GM23338 (cell line): ENCODE measurements around the gene BACH1. TPM values are rescaled to one million over a fixed set of nuclear protein-coding genes. Genes with fewer than 3 reads are reported as not detected.

ENCODE experiments used
- ATAC-seq: fragments of 200-7000 bp; cut with Tn5 transposase; 3 replicates; pipeline ENCODE4 v1.9.1; 2020
- DNase-seq: peaks from one replicate; pipeline ENCODE4 v3.0.0-alpha.2; 2015; ENCODE audit warnings: low spot score
- H2AFZ ChIP-seq: fragments of 200-600 bp; sonication (generic); 2 replicates; pipeline ENCODE4 v1.8.0; 2016; ENCODE audit warnings: antibody characterized with exemption, mild to moderate bottlenecking, moderate library complexity
- H3F3A ChIP-seq: fragments of 200-600 bp; sonication (generic); replicated peaks from 2 replicates; pipeline ENCODE4 v1.8.0; 2017; ENCODE audit warnings: antibody characterized with exemption, mixed run types, low read depth
- H3K27ac ChIP-seq: fragments of 200-600 bp; sonication (generic); 2 replicates; pipeline ENCODE4 v1.6.1; 2016; ENCODE audit warnings: low read depth
- H3K27me3 ChIP-seq: fragments of 200-600 bp; sonication (generic); 2 replicates; pipeline ENCODE4 v1.8.0; 2016; ENCODE audit warnings: mild to moderate bottlenecking, mixed run types, moderate library complexity; ENCODE audit not compliant: insufficient read depth
- H3K36me3 ChIP-seq: fragments of 200-600 bp; sonication (generic); 2 replicates; pipeline ENCODE4 v1.8.0; 2016; ENCODE audit warnings: mild to moderate bottlenecking; ENCODE audit not compliant: insufficient read depth
- H3K4me1 ChIP-seq: fragments of 200-600 bp; sonication (generic); 2 replicates; pipeline ENCODE4 v1.8.0; 2016; ENCODE audit warnings: mild to moderate bottlenecking, moderate library complexity; ENCODE audit not compliant: insufficient read depth
- H3K4me2 ChIP-seq: fragments of 200-600 bp; sonication (generic); 2 replicates; pipeline ENCODE4 v1.7.1; 2017; ENCODE audit warnings: mixed run types
- H3K4me3 ChIP-seq: fragments of 200-600 bp; sonication (generic); 2 replicates; pipeline ENCODE4 v1.6.1; 2016; ENCODE audit warnings: mixed run types
- H3K79me2 ChIP-seq: fragments of 200-600 bp; sonication (generic); replicated peaks from 2 replicates; pipeline ENCODE4 v1.8.0; 2017; ENCODE audit warnings: mild to moderate bottlenecking; ENCODE audit not compliant: insufficient read depth
- H3K9me2 ChIP-seq: fragments of 200-600 bp; sonication (generic); 2 replicates; pipeline ENCODE4 v1.8.0; 2017; ENCODE audit not compliant: insufficient read depth
- H4K20me1 ChIP-seq: fragments of 200-600 bp; sonication (generic); replicated peaks from 2 replicates; pipeline ENCODE4 v1.8.0; 2017; ENCODE audit warnings: mild to moderate bottlenecking; ENCODE audit not compliant: insufficient read depth
- H3K27ac Mint-ChIP-seq: 2 replicates; pipeline ENCODE4 v1.8.0; 2020; ENCODE audit warnings: inconsistent platforms, mild to moderate bottlenecking, moderate library complexity, mixed read lengths
- H3K27me3 Mint-ChIP-seq: 3 replicates; pipeline ENCODE4 v1.8.0; 2022; ENCODE audit warnings: low read depth, mild to moderate bottlenecking, moderate library complexity, mixed read lengths, inconsistent platforms; ENCODE audit not compliant: insufficient read depth, poor library complexity
- H3K36me3 Mint-ChIP-seq: 3 replicates; pipeline ENCODE4 v1.8.0; 2021; ENCODE audit warnings: low read depth, mild to moderate bottlenecking, inconsistent platforms, moderate library complexity, mixed read lengths
- H3K4me1 Mint-ChIP-seq: 3 replicates; pipeline ENCODE4 v1.8.0; 2020; ENCODE audit warnings: mild to moderate bottlenecking, inconsistent platforms, mixed read lengths
- H3K4me3 Mint-ChIP-seq: 3 replicates; pipeline ENCODE4 v1.8.0; 2021; ENCODE audit warnings: moderate library complexity, mild to moderate bottlenecking, inconsistent platforms, mixed read lengths
- H3K9me3 Mint-ChIP-seq: 3 replicates; pipeline ENCODE4 v1.8.0; 2020; ENCODE audit warnings: moderate library complexity, mild to moderate bottlenecking, inconsistent platforms, mixed read lengths
- CREB1 ChIP-seq: fragments of 250-450 bp; sonication (Bioruptor Pico); IDR thresholded peaks from 2 replicates; pipeline ENCODE4 v1.5.0; 2020; ENCODE audit warnings: low read depth, mild to moderate bottlenecking, moderate library complexity
- EZH2 ChIP-seq: fragments of 200-600 bp; sonication (generic); IDR thresholded peaks from one replicate; pipeline ENCODE4 v1.8.0; 2017; ENCODE audit warnings: antibody characterized with exemption, mild to moderate bottlenecking, low read depth; ENCODE audit not compliant: unreplicated experiment
- EZH2phosphoT487 ChIP-seq: fragments of 200-600 bp; sonication (generic); IDR thresholded peaks from one replicate; pipeline ENCODE4 v1.8.1; 2018; ENCODE audit warnings: antibody characterized with exemption; ENCODE audit not compliant: unreplicated experiment
- JUNB ChIP-seq: IDR thresholded peaks from one replicate; pipeline ENCODE4 v1.6.1; 2016; ENCODE audit warnings: antibody characterized with exemption; ENCODE audit not compliant: unreplicated experiment
- NANOG ChIP-seq: IDR thresholded peaks from 2 replicates; pipeline ENCODE4 v1.6.1; 2016; ENCODE audit warnings: antibody characterized with exemption, borderline replicate concordance
- POLR2AphosphoS5 ChIP-seq: IDR thresholded peaks from 2 replicates; pipeline ENCODE4 v1.6.1; 2016; ENCODE audit warnings: antibody characterized with exemption, low read depth
- STAT1 ChIP-seq: IDR thresholded peaks from one replicate; pipeline ENCODE4 v1.6.1; 2016; ENCODE audit warnings: antibody characterized with exemption; ENCODE audit not compliant: unreplicated experiment
- ZNF114 ChIP-seq: fragments of 250-450 bp; sonication (Bioruptor Pico); IDR thresholded peaks from 2 replicates; pipeline ENCODE4 v1.5.0; 2020; ENCODE audit warnings: mild to moderate bottlenecking, moderate library complexity
- ZNF331 ChIP-seq: fragments of 250-450 bp; sonication (Bioruptor Pico); IDR thresholded peaks from 2 replicates; pipeline ENCODE4 v1.5.0; 2020; ENCODE audit warnings: low read depth, mild to moderate bottlenecking, moderate library complexity
- polyA plus RNA-seq: library from polyadenylated mRNA; unstranded; fragments of >200 nt; fragmentation: Nextera tagmentation; extraction: Ambion mirVana; gene quantifications from 2 replicates; pipeline ENCODE4 v1.2.1, GENCODE V29; 2016
- total RNA-seq: library from RNA; depleted of rRNA; stranded (reverse); fragments of >200 nt; shearing (Covaris generic); gene quantifications from 2 replicates; pipeline ENCODE4 v1.2.3, GENCODE V29; 2014
- TF ChIP-seq, protein P1 (sequence below): IDR thresholded peaks from 2 replicates; pipeline ENCODE4 v1.6.1; 2016; ENCODE audit warnings: antibody characterized with exemption
- TF ChIP-seq, protein P2 (sequence below), 2 experiments: fragments of 200-600 bp in 1 of 2; sonication (generic) in 1 of 2; conservative IDR thresholded peaks; 2 replicates each; pipeline versions ENCODE4 v1.5.1 to v1.6.1; 2016 to 2017; ENCODE audit warnings: antibody characterized with exemption in 2 of 2, low read depth in 2 of 2, mild to moderate bottlenecking in 2 of 2, moderate library complexity in 1 of 2
- TF ChIP-seq, protein P3 (sequence below): IDR thresholded peaks from one replicate; pipeline ENCODE4 v1.6.1; 2018; ENCODE audit warnings: antibody characterized with exemption; ENCODE audit not compliant: unreplicated experiment

BACH1 gene
- total and polyA plus RNA-seq, 2 experiments from 2014 or later, result 18.9 to 41.2 TPM

DNA sequence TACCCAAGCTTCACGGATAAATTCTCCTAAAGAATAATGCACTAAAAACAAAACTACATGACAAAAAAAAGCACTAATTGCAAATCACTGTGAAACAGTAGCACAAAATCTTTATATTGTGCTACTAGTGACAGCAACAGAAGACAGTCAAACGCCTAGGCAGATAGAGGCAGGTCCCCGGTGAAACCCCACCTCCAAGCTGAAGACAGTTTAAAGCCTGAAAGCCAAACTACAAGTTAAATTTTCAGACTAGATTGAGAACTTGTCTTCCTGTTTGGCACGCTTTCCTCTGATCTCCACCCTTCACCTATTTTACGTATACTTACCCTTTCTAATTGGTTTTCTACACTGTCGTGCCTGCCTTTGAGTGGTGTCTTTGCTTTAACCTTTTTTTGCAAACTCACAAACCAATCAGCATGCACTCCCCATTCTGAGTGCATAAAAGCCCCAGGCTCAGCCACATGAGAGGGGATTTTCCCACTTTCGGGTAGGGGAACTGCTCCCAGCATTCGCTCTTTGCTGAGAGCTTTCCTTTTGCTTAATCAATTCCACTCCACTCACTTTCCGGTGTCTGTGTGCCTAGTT is 3.6 kb upstream of the BACH1 start (continued):
- TF ChIP-seq POLR2AphosphoS5, result no peak
- TF ChIP-seq, protein P1, sequence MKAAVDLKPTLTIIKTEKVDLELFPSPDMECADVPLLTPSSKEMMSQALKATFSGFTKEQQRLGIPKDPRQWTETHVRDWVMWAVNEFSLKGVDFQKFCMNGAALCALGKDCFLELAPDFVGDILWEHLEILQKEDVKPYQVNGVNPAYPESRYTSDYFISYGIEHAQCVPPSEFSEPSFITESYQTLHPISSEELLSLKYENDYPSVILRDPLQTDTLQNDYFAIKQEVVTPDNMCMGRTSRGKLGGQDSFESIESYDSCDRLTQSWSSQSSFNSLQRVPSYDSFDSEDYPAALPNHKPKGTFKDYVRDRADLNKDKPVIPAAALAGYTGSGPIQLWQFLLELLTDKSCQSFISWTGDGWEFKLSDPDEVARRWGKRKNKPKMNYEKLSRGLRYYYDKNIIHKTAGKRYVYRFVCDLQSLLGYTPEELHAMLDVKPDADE, result no peak
- no peak for TF ChIP-seq EZH2

- no peak overlapping the region for H2AFZ ChIP-seq
- H3K27me3 ChIP-seq, result peaks cover 16% of the 10 kb centered on the region
- H3K27ac ChIP-seq, result no peak overlapping the region
- DNase-seq (no peak), ATAC-seq (no peak)
- no peaks in the 10 kb centered on the region for H3K36me3 ChIP-seq
- H4K20me1 ChIP-seq, result peaks cover 10% of the 10 kb centered on the region; the same call in 1 of the 2 replicates
- Mint-ChIP-seq H3K27ac (no peak overlapping the region), H3K4me1 (peaks cover 16% of the 10 kb centered on the region), H3K27me3 (peaks cover 15% of the 10 kb centered on the region), H3K4me3 (no peak overlapping the region), H3K9me3 (peaks cover 18% of the 10 kb centered on the region), H3K36me3 (peaks cover 11% of the 10 kb centered on the region; the same call in 2 of the 3 replicates)
- H3K79me2 ChIP-seq, result peaks cover 23% of the 10 kb centered on the region
- no peak overlapping the region for H3K4me2 ChIP-seq
- H3K9me2 ChIP-seq, result peaks cover 4% of the 10 kb centered on the region; the same call in 1 of the 2 replicates
- no peaks in the 10 kb centered on the region for H3F3A ChIP-seq
- H3K4me1 ChIP-seq, result peaks cover 10% of the 10 kb centered on the region
- no peak overlapping the region for H3K4me3 ChIP-seq
- TF ChIP-seq EZH2phosphoT487, result no peak
- TF ChIP-seq, protein P2, sequence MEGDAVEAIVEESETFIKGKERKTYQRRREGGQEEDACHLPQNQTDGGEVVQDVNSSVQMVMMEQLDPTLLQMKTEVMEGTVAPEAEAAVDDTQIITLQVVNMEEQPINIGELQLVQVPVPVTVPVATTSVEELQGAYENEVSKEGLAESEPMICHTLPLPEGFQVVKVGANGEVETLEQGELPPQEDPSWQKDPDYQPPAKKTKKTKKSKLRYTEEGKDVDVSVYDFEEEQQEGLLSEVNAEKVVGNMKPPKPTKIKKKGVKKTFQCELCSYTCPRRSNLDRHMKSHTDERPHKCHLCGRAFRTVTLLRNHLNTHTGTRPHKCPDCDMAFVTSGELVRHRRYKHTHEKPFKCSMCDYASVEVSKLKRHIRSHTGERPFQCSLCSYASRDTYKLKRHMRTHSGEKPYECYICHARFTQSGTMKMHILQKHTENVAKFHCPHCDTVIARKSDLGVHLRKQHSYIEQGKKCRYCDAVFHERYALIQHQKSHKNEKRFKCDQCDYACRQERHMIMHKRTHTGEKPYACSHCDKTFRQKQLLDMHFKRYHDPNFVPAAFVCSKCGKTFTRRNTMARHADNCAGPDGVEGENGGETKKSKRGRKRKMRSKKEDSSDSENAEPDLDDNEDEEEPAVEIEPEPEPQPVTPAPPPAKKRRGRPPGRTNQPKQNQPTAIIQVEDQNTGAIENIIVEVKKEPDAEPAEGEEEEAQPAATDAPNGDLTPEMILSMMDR (conservative IDR thresholded peaks at IDR 0.05; ENCODE audit: low read depth in 2 of 2), result no peak
- no peak for TF ChIP-seq NANOG
- TF ChIP-seq, protein P3, sequence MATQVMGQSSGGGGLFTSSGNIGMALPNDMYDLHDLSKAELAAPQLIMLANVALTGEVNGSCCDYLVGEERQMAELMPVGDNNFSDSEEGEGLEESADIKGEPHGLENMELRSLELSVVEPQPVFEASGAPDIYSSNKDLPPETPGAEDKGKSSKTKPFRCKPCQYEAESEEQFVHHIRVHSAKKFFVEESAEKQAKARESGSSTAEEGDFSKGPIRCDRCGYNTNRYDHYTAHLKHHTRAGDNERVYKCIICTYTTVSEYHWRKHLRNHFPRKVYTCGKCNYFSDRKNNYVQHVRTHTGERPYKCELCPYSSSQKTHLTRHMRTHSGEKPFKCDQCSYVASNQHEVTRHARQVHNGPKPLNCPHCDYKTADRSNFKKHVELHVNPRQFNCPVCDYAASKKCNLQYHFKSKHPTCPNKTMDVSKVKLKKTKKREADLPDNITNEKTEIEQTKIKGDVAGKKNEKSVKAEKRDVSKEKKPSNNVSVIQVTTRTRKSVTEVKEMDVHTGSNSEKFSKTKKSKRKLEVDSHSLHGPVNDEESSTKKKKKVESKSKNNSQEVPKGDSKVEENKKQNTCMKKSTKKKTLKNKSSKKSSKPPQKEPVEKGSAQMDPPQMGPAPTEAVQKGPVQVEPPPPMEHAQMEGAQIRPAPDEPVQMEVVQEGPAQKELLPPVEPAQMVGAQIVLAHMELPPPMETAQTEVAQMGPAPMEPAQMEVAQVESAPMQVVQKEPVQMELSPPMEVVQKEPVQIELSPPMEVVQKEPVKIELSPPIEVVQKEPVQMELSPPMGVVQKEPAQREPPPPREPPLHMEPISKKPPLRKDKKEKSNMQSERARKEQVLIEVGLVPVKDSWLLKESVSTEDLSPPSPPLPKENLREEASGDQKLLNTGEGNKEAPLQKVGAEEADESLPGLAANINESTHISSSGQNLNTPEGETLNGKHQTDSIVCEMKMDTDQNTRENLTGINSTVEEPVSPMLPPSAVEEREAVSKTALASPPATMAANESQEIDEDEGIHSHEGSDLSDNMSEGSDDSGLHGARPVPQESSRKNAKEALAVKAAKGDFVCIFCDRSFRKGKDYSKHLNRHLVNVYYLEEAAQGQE, result no peak
- TF ChIP-seq, protein P1, result no peak
- no peak for TF ChIP-seq ZNF331
- TF ChIP-seq JUNB, result no peak
- TF ChIP-seq ZNF114 (CRISPR knock-in tag), result no peak
- TF ChIP-seq CREB1, result no peak
- no peak for TF ChIP-seq STAT1
These were observed 2.3 kb upstream of the BACH1 start for GRCh38 chr21:29296446-29296845.
